Brain pericyte (primary cell): ENCODE data around the gene HOATZ.

Experiments used
- DNase-seq: peaks from one replicate; pipeline ENCODE4 v3.0.0-alpha.2; 2012; ENCODE audit warnings: low read depth, low spot score

Gene HOATZ

DNA sequence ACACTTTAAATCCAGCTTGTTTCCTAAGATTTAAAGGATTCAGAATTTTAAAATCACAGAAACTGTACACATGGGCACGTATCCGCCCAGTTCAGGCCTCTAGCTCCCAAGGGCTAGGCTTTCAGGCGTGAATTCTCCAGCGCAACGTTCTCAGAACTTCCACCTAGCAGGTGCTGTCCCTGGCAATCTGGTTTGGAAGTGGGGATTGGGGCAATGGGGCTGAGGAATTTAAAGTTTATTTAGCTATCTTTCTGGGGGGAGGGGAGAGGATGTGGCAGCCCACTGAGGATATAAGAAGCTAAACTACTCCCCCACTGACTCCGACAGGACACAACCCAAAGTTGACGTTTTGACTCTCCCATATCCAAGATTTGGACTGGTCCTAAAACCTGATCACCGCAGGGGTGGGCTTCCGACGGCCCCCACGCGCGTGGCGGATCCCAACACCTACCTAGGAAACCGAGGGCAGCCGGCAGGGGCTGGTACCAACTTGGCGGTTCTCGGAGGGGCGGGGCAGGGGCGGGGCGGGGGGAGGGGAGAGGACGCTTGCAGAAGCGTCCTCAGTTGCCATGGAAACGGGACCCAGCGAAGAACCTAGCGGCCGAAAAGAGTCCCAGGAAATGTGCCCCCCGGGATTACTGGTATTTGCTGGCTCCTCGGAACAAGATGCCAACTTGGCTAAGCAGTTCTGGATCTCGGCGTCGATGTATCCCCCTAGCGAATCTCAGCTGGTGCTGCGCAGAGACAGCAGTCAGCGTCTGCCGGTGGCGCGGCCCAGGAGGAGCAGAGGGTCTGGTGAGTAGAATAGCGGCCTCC lies at the start of gene HOATZ:
Gene HOATZ (plus strand): TSS at position 563 of the 816 bp plus-strand sequence. CDS start 7 bp downstream, at position 570.
- DNase-seq, result no peak

DNA sequence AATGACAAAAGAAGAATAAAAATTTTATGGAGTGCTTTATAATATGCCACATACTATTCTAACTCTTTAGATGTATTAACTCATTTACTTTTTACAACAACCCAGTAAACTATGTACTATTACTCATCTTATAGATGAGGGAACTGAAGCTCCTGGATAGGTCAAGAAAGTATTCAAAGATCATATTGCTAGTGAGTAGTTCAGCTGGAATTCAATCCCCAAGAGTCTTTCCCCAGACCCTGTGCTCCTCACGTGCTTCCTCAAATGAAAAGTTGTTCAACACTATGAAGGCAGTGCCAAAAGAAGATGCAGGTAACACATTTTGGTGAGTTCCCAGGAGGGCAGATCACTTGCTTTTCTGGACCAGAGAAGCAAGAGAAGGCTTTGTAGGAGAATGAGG lies 49.2 kb upstream of the HOATZ start:
- no peak for DNase-seq

DNA sequence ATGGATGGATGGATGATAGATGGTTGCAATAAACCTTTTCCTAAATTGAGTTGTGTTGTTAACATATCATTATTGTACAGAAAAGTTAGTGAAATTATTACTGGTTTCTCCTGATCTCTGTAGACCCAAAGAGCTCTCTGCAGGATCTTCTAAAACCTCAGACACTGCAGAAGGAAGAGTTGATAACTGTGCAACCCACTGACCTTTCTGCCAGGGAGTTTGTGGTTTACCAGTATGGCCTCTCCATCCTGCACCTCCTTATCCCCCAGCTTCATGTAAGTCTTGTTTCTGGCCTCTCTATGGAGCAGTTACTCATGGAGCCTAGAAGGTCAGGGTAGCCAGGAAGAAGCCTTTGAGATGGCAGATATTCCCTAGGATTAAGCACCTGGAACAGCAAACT lies 48.0 kb upstream of the HOATZ start:
- no peak for DNase-seq

DNA sequence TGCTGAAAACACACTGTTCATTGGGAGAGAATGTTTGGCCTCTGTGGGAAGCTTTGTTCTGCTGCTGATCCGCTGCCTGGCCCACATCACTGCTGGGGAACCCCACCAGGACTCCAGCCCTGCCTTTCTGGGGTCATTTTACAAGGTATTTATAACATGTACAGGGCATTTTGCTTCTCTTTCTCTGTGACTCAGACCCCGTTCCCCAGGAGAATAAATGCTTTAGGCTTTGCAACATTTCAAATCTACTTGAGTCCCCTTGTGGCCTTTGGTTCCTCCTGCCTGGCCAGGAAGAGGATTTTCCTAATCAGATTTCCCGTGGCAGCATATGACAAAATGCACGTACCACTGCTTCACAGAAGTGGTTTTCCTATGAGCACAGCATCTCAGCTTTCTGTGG lies 45.4 kb upstream of the HOATZ start:
- DNase-seq, result peak; percentile 50

DNA sequence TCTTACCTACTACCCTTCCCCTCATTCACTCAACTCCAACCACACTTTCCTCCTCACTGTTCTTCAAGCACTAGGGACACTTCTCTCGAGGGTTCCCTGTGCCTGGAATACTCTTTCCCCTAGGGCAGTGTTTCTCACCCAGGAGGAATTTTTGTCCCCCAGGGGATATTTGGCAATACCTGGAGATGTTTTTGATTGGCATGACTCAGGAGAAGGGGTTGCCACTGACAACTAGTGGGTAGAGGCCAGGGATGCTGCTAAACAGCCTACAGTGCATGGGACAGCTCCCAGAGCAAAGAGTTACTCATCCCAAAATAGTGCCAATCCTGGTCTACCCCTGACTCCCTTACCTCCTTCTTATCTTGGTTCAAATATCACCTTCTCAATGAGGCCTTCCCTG lies 42.4 kb upstream of the HOATZ start:
- no peak for DNase-seq

DNA sequence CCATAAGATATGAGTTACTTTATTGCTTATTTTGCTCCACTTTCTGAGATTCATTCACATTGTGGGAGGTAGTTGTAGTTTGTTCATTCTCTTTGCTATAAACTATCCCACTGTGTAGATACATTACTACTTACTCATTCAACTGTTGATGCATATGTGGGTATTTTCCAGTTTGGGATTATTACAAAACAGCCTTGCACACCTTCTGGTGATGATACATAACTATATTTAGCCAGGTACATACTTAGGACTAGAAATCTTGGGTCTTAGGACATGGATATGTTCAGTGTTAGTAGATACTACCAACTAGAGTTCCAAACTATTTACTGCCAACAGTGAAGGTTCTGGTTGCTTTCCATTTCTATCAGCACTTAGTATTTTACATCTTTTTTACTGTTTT lies 40.1 kb upstream of the HOATZ start:
- no peak for DNase-seq

DNA sequence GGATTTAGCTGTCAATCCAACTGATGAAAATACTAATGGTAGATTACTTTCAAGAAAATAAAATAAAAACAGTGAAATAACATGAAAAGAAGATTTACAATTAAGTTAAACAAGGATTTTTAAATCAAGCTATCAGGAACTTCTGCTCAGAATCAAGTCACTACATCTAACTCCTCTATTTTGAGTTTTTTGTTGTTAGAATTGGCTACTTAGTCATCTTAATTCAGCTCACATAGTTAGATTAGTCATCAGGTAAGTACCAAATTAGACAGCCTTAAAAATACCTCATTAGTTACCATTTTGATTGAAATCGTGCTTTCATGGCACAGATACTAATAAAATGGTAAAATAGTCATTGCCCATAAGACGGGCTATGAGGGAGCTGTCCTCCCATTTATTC lies 38.2 kb upstream of the HOATZ start:
- DNase-seq, result no peak

DNA sequence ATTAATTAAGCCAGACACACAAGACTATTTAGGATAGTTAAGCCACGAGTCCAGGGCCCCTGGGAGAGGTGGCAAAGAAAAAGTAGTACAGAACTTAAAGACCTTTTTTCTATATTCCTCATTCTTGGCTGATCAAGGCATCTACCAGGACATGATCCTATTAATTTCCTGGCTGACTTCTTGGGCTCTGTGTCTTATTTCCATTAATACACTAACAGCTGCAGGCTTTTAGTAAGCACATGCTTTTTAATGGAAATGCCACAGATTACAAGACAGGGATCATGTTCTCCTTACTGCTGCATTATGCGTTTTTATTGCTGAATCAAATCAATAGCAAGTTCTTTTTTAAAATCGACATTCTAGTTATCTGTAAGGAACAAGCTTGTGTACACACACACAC lies 37.6 kb upstream of the HOATZ start:
- no peak for DNase-seq

DNA sequence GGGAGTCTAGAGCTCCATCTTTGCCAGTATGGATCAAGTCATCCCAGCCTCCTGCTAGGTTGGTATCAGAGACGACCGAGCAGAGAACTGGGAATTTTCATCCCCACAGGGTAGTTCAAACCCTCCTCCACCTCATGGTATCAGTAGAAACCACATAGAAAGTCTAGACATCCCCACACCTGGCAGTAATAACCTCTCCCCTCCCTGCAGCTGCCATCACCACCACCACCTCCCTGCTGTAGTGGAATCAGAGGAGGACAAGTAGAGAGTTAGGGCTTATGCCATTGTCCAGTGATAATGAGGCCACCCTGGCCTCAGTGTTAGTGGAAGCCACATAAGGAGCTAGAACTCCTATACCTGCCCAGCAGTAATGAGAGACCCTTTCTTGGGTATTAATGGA lies 36.7 kb upstream of the HOATZ start:
- no peak for DNase-seq

DNA sequence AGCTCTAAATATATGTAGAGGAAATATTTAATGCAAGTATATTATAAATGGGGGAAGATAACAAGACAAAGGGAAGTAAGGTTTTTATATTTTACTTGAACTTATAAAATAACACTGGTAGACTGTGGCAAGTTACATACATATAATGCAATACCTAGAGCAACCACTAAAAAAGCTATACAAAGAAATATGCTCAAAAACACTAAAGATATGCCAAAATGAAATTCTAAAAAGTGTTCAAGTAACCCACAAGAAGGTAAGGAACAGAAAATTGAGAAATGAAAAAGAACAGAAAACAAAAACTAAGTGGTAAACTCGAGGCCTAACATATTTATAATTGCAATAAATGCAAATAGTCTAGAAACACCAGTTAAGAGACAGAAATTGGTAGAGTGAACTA lies 34.9 kb upstream of the HOATZ start:
- DNase-seq, result no peak

DNA sequence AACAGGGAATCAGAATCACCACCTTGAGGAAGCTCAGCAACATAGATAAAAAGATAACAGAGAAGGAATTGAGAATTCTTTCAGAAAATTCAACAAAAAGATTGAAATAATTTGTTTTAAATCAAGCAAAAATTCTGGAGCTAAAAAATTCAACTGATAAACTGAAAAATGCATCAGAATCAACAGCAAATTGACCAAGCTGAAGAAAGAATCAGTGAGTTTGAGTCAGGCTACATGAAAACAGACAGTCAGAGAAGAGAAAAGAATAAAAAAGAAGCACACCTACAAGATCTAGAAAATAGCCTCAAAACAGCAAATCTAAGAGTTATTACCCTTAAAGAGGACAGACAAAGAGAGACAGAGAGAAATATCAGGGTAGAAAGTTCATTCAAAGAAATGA lies 31.1 kb upstream of the HOATZ start:
- DNase-seq, result no peak

DNA sequence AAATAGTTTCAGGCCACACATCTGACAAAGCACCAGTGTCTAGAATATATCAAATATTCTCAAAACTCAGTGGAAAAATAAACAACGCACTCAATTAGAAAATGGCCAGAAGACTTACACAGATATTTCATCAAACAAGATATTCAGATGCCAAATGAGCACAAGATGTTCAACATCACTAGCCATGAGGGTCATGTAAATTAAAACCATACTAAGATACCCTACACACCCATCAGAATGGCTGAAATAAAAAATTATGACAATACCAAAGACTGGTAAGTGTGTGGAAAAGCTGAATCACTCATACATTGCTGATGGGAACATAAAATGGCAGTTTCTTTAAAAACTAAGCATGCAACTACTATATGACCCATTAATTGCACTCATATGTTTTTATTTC lies 24.1 kb upstream of the HOATZ start:
- DNase-seq, result no peak

DNA sequence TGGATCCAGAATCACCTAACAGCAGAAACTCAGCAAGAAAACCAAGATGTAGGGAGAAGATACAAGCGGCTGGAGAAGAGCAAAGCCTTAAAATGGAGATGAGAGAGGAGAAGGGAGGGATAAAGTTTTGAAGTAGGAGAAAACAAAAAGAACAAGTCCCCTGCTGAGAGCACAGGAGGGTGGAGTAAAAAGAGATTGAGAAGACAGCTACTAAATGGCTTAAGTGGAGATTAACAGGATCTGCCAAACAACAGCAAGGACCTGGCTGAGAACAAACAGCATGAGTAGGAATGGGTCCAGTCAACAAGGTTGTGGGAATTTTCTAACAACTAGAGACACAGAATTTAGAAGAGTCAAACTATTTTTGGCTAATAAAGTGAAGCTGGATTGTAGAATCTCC lies 20.5 kb upstream of the HOATZ start:
- no peak for DNase-seq

DNA sequence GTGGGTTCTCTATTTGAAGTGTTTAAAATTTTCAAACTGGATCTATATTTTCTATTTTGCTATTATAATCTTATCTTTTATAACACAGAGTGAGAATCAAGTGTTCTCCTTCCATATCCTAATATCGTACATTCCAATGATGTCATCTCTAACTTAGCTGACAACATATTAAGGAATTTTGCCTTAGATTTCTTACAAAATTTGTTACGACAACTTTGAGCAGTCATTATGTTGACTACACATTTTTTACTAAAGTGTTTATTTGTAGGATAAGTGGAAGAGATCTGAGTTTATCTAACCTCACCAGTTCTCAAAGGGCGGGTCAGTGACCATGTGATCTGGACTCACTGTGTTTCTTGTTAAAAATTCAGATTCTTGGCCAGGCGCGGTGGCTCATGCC lies 15.1 kb upstream of the HOATZ start:
- no peak for DNase-seq

DNA sequence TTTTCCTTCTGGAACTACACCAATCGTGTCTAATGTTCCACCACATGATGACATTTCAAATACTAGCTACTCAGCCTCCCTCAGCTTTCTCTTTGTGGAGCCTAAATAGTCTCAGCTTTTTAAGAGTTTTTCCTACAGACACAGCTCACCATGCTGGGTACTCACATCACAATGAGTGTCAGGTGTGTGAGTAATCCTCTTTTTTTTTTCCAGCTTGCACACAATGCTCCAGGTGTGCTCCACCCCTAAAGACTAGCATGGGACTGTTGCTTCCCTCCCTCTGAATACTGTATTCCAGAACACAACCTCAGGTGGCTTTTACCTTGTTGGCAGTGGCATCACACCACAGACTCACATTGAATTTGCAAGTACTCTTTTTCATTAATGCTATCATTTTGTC lies 14.1 kb upstream of the HOATZ start:
- no peak for DNase-seq

DNA sequence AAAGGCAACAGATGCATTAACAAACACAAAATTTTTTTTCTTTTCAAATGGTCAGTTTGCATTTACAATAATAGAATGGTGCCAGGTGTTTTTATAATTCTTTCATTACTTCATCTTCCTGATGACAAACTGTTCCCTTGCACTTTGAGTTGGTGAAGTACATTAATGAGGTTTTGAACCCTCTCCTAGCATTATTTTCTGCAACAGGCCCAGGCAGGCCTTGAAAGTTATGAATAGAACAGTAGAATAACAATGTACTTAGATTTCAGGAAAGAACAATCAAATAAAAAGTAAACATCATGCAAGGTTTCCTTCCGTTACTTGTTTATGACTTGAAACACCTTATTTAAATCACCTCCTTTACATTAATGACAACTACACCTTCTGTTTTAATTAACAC lies 12.0 kb upstream of the HOATZ start:
- no peak for DNase-seq

DNA sequence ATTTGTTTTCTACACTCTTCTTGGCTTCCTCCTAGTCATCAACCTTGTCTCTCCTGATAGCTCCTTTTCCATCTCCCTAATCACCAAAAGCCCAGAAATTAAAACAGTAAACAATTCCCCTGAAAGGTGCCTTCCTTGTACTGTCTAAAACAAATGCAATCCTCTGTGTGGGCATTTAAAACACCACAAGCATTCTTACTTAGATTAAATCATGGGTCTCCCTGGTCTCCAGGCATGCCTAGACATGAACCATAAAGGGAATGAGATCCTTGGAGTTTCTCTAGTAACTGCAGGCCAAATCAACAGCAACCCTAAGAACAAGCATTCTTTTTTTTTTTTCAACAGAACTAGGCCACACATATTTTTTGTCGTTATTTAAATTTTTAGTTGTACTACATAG lies 4.3 kb upstream of the HOATZ start:
- no peak for DNase-seq

DNA sequence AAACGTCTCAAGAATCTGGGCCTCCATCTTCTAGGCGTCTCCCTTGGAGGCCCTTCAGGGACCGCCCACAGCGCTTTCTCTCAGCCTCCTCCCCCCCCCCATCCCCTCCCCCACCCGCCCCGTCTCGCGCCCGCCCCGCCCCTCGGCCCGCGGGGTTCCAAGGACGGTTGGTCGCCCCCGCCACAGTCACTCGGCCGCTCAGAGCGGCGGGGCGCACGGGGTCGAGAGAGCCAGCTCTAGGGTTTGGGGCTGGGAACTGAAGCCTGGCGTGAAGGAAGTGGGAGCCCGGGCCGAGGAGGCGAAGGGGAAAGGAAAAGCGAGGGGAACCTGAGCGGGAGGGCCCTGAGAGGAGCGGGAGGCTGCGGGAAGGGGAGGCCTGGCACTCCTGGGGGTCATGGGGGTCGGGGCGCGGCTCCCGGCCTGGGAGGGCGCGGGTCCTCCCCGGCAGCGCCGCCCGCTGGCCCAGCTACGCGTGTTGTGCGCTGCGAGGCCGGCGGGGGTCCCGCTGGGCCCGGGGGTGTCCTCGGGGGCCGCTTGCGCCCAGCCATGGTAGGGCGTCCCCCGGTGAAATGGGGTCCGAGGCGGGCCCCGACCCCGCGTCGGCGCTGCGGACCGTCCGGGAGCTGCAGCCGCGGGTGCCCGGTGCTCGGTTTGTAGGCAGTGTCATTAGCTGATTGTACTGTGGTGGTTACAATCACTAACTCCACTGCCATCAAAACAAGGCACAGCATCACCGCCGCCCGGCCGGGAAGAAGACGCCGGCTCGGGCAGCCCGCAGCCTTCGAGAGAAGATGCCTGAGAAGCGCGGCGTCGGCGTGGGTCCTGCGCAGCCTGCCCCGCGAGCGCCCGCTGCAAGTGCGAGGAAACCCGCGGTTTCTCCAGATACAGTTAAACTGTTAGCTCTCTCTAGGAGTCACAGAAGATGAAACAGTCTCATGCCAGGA lies 2.0 kb upstream of the HOATZ start, which contains the start of gene BTG4:
Gene BTG4 (minus strand): TSS at position 91 of the 944 bp plus-strand sequence. CDS start 13,610 bp downstream, outside the sequence.
- no peak for DNase-seq

DNA sequence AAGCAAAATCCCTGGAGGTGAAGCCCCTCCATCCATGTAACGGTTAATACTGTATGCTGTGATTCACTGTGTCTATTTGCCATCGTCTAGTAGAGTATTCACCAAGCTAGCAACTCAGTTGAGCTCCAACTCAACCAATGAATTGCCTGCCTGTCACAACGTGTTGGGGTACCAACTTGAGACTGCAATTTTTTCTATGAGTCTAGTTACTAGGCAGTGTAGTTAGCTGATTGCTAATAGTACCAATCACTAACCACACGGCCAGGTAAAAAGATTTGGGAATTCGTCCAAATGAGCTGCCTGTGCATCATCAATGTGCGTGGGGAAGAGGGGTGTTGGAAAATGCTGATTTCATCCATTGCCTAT lies 1.4 kb upstream of the HOATZ start:
- DNase-seq, result no peak

DNA sequence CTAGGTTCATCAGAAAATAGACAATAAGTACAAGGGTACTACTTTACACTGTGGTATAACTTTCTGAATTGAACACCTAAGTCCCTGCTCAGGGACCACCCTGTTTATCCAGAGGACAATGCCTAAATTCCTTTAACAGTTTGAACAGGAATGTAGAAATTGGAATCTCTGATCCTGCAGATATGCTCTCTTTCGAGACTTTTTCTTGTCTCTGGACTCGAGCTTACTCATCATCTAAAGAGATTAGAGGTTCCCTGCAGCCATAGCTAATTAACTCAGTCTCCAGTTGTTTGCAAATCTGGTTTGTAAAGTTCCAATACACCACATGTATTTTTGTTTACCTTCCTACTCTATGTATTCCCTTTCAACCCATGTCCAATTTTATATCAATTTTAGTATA lies 1.0 kb downstream of the HOATZ start:
- DNase-seq, result no peak

DNA sequence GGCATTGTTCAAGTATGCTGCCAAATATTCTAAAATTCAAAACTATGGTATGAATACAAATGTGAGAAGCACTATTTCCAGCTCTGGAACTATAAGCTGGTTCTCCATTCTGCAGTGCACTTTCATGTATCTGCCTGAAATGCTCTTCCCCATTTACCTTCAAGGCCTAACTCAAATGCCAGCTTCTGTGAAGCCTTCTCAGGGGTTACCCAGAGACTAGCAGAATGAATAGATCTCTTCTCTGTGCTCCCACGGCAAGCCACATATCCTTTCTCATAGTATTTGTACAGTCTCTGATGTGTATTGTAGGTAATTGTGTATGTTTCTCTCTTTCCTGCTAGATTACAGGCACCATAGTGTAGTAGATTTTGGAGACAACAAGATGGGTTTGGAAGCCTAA lies 4.1 kb downstream of the HOATZ start:
- DNase-seq, result no peak

DNA sequence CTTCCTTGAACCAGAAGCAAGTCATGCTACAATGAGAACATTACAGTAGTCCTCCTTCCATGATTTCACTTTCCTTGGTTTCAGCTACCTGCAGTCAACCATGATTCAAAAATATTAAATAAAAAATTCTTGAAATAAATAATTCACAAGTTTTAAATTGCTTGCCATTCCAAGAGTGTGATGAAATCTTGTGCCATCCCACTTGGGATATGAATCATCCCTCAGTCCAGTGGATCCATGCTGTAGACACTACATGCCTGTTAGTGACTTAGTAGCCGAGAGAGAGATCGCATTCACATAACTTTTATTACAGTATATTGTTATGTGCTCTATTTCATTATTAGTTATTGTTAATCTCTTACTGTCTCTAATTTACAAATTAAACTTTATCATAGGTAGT lies 6.0 kb downstream of the HOATZ start:
- DNase-seq, result no peak

DNA sequence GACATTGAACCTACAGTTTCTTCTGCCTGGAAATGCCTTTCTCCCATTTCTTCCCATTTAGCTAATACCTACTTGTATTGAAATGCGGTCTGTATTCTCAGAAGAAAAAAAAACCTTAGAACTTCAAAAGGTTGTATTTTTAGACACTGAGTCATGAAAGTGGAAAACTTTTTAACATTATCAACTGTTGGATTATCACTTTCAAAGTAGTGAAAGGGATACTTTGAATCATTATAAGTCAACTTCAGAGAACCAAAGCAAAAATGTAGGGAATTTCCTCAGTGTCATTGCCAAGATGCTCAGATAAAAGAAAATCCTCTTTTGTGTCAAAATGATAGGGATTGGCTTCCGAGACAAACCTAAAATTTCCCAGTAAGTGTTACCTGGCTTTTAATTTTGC lies 6.6 kb downstream of the HOATZ start:
- DNase-seq, result no peak
